Spleen (tissue), 3 donors: Measurements from ENCODE around the gene RNF44.

ENCODE experiments used
- POLR2A ChIP-seq, 3 donors: fragments of 450-650 bp; IDR thresholded peaks; one replicate each; pipeline ENCODE4 v1.5.1; 2017; ENCODE audit warnings: antibody characterized with exemption in 3 of 3, mild to moderate bottlenecking in 1 of 3
- POLR2AphosphoS5 ChIP-seq, 3 donors: sonication (generic); formaldehyde crosslinking; IDR thresholded peaks; one replicate each; pipeline ENCODE4 v1.5.1; 2017; ENCODE audit warnings: antibody characterized with exemption in 3 of 3

DNA sequence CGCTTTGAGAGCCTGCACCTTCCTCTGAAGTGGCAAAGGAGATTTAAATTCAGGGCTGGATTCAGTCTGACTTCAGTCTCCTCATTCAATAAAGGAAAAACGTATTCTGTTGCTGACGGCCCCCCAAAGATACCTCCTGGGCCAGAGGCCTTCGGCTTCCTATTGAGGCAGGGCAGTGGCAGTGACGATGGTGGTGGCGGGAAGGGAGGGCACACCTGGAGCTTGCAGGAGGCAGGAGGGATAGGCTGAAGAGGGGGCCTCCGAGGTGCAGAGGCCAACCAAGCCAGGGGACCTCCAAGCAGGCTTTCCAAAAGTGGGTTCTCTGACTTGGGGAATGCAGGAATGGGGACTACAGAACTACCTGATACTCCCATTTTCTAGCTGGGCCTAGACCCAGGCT lies 15.9 kb downstream of the RNF44 start:
- no peak for TF ChIP-seq POLR2AphosphoS5 (IDR thresholded peaks at IDR 0.05)
- TF ChIP-seq POLR2A (IDR thresholded peaks at IDR 0.05) = no peak
